WTC11 (cell line): ENCODE results near the gene NTRK2. TPM values are rescaled to one million over a fixed set of nuclear protein-coding genes. Genes with fewer than 3 reads are reported as not detected.

ENCODE experiments used
- ATAC-seq: fragments of 200-7000 bp; cut with Tn5 transposase; 2 replicates; pipeline ENCODE4 v1.10.0; 2021; ENCODE audit warnings: mild to moderate bottlenecking, moderate library complexity
- CTCF ChIA-PET: fragments of 300-600 bp; sonication (Branson Sonifier 250); formaldehyde crosslinking; loops from one replicate; lab custom pipeline; 2021; ENCODE audit warnings: antibody characterized with exemption; lab: Charles Lee
- POLR2A ChIA-PET: fragments of 350-600 bp; sonication (Branson Sonifier 250); formaldehyde crosslinking; loops from one replicate; lab custom pipeline; 2021; ENCODE audit warnings: antibody characterized with exemption; lab: Charles Lee
- DNase-seq: peaks from one replicate; pipeline ENCODE4 v3.0.0; 2021; ENCODE audit warnings: low spot score
- H3K27ac Mint-ChIP-seq: 2 replicates; pipeline ENCODE4 v1.8.0; 2021; ENCODE audit warnings: mixed read lengths
- H3K27me3 Mint-ChIP-seq: 2 replicates; pipeline ENCODE4 v1.8.0; 2021; ENCODE audit warnings: low read depth, mild to moderate bottlenecking, moderate library complexity, mixed read lengths
- H3K36me3 Mint-ChIP-seq: 2 replicates; pipeline ENCODE4 v1.8.0; 2021; ENCODE audit warnings: mixed read lengths
- H3K4me1 Mint-ChIP-seq: 2 replicates; pipeline ENCODE4 v1.8.0; 2022; ENCODE audit warnings: mixed read lengths
- H3K4me3 Mint-ChIP-seq: 2 replicates; pipeline ENCODE4 v1.8.0; 2021; ENCODE audit warnings: mild to moderate bottlenecking, moderate library complexity, mixed read lengths
- H3K9me3 Mint-ChIP-seq: 2 replicates; pipeline ENCODE4 v1.8.0; 2021; ENCODE audit warnings: mixed read lengths
- ATF1 ChIP-seq: sonication (generic); formaldehyde crosslinking; IDR thresholded peaks from 2 replicates; pipeline ENCODE4 v1.8.1; 2023; ENCODE audit warnings: mild to moderate bottlenecking, moderate library complexity, missing genetic modification reagents
- CBFB ChIP-seq: sonication (generic); formaldehyde crosslinking; IDR thresholded peaks from 2 replicates; pipeline ENCODE4 v1.8.1; 2022; ENCODE audit warnings: mild to moderate bottlenecking, low read depth, missing genetic modification reagents
- CREB1 ChIP-seq: sonication (generic); formaldehyde crosslinking; IDR thresholded peaks from 2 replicates; pipeline ENCODE4 v1.8.0; 2023; ENCODE audit warnings: mild to moderate bottlenecking, missing genetic modification reagents
- ESRRA ChIP-seq: sonication (generic); formaldehyde crosslinking; IDR thresholded peaks from 2 replicates; pipeline ENCODE4 v1.8.1; 2022; ENCODE audit warnings: mild to moderate bottlenecking, missing genetic modification reagents, borderline replicate concordance
- FOXJ3 ChIP-seq: sonication (generic); formaldehyde crosslinking; IDR thresholded peaks from 2 replicates; pipeline ENCODE4 v1.9.0; 2021; ENCODE audit warnings: missing genetic modification reagents, mild to moderate bottlenecking, borderline replicate concordance
- GRHL2 ChIP-seq: fragments of 250-450 bp; sonication (Bioruptor Pico); IDR thresholded peaks from 2 replicates; pipeline ENCODE4 v1.8.0; 2022; ENCODE audit warnings: mild to moderate bottlenecking, moderate library complexity; ENCODE audit not compliant: insufficient replicate concordance, severe bottlenecking
- JAZF1 ChIP-seq: fragments of 250-450 bp; sonication (Bioruptor Pico); IDR thresholded peaks from 2 replicates; pipeline ENCODE4 v1.9.0; 2021; ENCODE audit warnings: moderate library complexity, mild to moderate bottlenecking, inconsistent platforms
- NFYB ChIP-seq: sonication (generic); formaldehyde crosslinking; conservative IDR thresholded peaks from 2 replicates; pipeline ENCODE4 v1.8.0; 2022; ENCODE audit warnings: low read depth, missing genetic modification reagents
- NR3C1 ChIP-seq: sonication (generic); formaldehyde crosslinking; conservative IDR thresholded peaks from 2 replicates; pipeline ENCODE4 v1.8.1; 2023; ENCODE audit warnings: low read depth, mild to moderate bottlenecking, missing genetic modification reagents
- RELA ChIP-seq: sonication (generic); formaldehyde crosslinking; IDR thresholded peaks from 2 replicates; pipeline ENCODE4 v1.8.1; 2022; ENCODE audit warnings: missing genetic modification reagents, mild to moderate bottlenecking, borderline replicate concordance
- TCF7 ChIP-seq: sonication (generic); formaldehyde crosslinking; IDR thresholded peaks from 2 replicates; pipeline ENCODE4 v1.8.0; 2022; ENCODE audit warnings: mild to moderate bottlenecking, low read depth, missing genetic modification reagents, moderate library complexity
- TEAD1 ChIP-seq: sonication (generic); formaldehyde crosslinking; IDR thresholded peaks from 2 replicates; pipeline ENCODE4 v1.8.0; 2022; ENCODE audit warnings: mild to moderate bottlenecking, missing genetic modification reagents
- TEAD4 ChIP-seq: sonication (generic); formaldehyde crosslinking; IDR thresholded peaks from 2 replicates; pipeline ENCODE4 v1.8.0; 2022; ENCODE audit warnings: mild to moderate bottlenecking, missing genetic modification reagents
- TP53 ChIP-seq: sonication (generic); formaldehyde crosslinking; IDR thresholded peaks from 2 replicates; pipeline ENCODE4 v1.8.1; 2023; ENCODE audit warnings: mild to moderate bottlenecking, missing genetic modification reagents
- ZNF317 ChIP-seq: sonication (generic); formaldehyde crosslinking; IDR thresholded peaks from 2 replicates; pipeline ENCODE4 v1.8.1; 2023; ENCODE audit warnings: low read depth, mild to moderate bottlenecking, moderate library complexity, missing genetic modification reagents, borderline replicate concordance
- total RNA-seq: library from RNA; stranded (reverse); gene quantifications from 3 replicates; pipeline ENCODE4 v1.2.3, GENCODE V29; 2021
- TF ChIP-seq, protein P1 (sequence below): sonication (generic); formaldehyde crosslinking; IDR thresholded peaks from 2 replicates; pipeline ENCODE4 v1.8.0; 2022; ENCODE audit warnings: mild to moderate bottlenecking, missing genetic modification reagents
- TF ChIP-seq, protein P2 (sequence below): fragments of 250-450 bp; sonication (Bioruptor Pico); conservative IDR thresholded peaks from 2 replicates; pipeline ENCODE4 v1.9.0; 2021; ENCODE audit warnings: mild to moderate bottlenecking
- TF ChIP-seq, protein P3 (sequence below): sonication (generic); formaldehyde crosslinking; IDR thresholded peaks from 2 replicates; pipeline ENCODE4 v1.8.1; 2022; ENCODE audit warnings: mild to moderate bottlenecking, moderate library complexity, missing genetic modification reagents
- TF ChIP-seq, protein P4 (sequence below): sonication (generic); formaldehyde crosslinking; IDR thresholded peaks from 2 replicates; pipeline ENCODE4 v1.8.0; 2023; ENCODE audit warnings: mild to moderate bottlenecking, missing genetic modification reagents
- TF ChIP-seq, protein P5 (sequence below): sonication (generic); formaldehyde crosslinking; IDR thresholded peaks from 2 replicates; pipeline ENCODE4 v1.8.1; 2023; ENCODE audit warnings: mild to moderate bottlenecking, missing genetic modification reagents

NTRK2 gene
- total RNA-seq, 1 experiment from 2014 or later: 0.02 TPM

DNA sequence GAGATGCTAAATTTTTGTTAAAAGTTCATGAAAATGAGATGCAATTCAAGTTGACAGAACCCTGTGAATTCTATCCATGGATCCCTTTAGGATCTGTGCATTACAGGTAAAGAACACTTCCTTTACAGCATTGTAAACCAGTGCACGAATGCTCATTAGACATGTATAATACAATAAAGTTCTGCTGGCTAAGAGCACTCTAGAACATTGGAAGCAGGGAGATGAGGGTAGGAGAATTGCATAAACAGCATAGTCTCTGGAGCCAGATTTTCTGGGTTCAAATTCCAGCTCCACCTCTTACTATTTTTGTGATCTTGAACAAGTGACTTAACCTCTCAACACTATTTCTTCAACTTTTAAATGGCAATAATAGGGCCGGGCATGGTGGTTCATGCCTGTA, 300.2 kb downstream of the NTRK2 start:
- TF ChIP-seq, protein P1, sequence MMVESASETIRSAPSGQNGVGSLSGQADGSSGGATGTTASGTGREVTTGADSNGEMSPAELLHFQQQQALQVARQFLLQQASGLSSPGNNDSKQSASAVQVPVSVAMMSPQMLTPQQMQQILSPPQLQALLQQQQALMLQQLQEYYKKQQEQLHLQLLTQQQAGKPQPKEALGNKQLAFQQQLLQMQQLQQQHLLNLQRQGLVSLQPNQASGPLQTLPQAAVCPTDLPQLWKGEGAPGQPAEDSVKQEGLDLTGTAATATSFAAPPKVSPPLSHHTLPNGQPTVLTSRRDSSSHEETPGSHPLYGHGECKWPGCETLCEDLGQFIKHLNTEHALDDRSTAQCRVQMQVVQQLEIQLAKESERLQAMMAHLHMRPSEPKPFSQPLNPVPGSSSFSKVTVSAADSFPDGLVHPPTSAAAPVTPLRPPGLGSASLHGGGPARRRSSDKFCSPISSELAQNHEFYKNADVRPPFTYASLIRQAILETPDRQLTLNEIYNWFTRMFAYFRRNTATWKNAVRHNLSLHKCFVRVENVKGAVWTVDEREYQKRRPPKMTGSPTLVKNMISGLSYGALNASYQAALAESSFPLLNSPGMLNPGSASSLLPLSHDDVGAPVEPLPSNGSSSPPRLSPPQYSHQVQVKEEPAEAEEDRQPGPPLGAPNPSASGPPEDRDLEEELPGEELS (CRISPR knock-in tag): no peak
- TF ChIP-seq FOXJ3 (no peak), NFYB (CRISPR knock-in tag) (no peak), CREB1 (CRISPR knock-in tag) (no peak), GRHL2 (CRISPR knock-in tag) (no peak), TEAD1 (CRISPR knock-in tag) (no peak), NR3C1 (CRISPR knock-in tag) (no peak), TCF7 (CRISPR knock-in tag) (no peak), JAZF1 (no peak), TP53 (CRISPR knock-in tag) (no peak), ESRRA (CRISPR knock-in tag) (no peak), ATF1 (CRISPR knock-in tag) (no peak), RELA (CRISPR knock-in tag) (no peak), CBFB (no peak), ZNF317 (no peak), TEAD4 (no peak)
- TF ChIP-seq, protein P2, sequence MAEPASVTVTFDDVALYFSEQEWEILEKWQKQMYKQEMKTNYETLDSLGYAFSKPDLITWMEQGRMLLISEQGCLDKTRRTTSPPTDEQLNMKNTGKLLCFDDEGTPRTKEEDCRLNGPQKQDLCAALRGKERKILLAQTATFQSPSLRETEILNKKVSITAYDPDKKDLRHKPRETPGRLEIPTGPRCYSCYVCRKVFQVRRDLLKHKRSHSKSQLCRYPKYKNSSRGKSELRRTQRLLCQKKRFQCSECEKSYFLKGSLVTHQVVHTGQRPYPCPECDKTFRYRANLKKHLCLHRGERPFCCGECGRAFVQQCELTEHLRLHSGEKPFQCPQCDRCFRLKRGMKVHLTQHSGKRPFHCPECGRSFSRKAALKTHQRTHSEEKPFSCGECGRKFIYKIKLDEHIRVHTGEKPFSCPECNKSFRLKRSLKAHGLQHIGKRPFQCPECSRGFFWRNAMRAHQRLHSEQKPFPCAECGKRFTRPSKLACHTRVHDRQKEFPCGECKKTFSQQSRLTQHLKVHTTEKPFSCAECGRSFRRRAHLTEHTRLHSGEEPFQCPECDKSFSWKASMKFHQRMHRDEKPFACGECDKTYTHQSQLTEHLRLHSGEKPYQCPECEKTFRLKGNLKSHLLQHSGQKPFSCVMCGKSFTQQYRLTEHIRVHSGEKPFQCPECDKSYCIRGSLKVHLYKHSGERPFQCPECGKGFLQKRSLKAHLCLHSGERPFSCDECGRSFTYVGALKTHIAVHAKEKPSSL (CRISPR knock-in tag): no peak
- TF ChIP-seq, protein P3, sequence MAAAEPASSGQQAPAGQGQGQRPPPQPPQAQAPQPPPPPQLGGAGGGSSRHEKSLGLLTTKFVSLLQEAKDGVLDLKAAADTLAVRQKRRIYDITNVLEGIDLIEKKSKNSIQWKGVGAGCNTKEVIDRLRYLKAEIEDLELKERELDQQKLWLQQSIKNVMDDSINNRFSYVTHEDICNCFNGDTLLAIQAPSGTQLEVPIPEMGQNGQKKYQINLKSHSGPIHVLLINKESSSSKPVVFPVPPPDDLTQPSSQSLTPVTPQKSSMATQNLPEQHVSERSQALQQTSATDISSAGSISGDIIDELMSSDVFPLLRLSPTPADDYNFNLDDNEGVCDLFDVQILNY: no peak
- TF ChIP-seq, protein P4, sequence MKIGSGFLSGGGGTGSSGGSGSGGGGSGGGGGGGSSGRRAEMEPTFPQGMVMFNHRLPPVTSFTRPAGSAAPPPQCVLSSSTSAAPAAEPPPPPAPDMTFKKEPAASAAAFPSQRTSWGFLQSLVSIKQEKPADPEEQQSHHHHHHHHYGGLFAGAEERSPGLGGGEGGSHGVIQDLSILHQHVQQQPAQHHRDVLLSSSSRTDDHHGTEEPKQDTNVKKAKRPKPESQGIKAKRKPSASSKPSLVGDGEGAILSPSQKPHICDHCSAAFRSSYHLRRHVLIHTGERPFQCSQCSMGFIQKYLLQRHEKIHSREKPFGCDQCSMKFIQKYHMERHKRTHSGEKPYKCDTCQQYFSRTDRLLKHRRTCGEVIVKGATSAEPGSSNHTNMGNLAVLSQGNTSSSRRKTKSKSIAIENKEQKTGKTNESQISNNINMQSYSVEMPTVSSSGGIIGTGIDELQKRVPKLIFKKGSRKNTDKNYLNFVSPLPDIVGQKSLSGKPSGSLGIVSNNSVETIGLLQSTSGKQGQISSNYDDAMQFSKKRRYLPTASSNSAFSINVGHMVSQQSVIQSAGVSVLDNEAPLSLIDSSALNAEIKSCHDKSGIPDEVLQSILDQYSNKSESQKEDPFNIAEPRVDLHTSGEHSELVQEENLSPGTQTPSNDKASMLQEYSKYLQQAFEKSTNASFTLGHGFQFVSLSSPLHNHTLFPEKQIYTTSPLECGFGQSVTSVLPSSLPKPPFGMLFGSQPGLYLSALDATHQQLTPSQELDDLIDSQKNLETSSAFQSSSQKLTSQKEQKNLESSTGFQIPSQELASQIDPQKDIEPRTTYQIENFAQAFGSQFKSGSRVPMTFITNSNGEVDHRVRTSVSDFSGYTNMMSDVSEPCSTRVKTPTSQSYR (CRISPR knock-in tag): no peak
- TF ChIP-seq, protein P5, sequence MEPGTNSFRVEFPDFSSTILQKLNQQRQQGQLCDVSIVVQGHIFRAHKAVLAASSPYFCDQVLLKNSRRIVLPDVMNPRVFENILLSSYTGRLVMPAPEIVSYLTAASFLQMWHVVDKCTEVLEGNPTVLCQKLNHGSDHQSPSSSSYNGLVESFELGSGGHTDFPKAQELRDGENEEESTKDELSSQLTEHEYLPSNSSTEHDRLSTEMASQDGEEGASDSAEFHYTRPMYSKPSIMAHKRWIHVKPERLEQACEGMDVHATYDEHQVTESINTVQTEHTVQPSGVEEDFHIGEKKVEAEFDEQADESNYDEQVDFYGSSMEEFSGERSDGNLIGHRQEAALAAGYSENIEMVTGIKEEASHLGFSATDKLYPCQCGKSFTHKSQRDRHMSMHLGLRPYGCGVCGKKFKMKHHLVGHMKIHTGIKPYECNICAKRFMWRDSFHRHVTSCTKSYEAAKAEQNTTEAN: no peak
- CTCF ChIA-PET: interaction anchor here (1.0 to 1.2 kb wide), 2 partner anchors 14 to 289 kb away, joined by 3 to 4 read pairs; no protein-coding TSS in a partner anchor

More for the DNA sequence above, 300.2 kb downstream of the NTRK2 start:
- peaks cover 4% of the 10 kb centered on the region for H3K27me3 Mint-ChIP-seq
- no peaks in the 10 kb centered on the region for H3K36me3 Mint-ChIP-seq
- POLR2A ChIA-PET: no interaction called here
- no peaks in the 10 kb centered on the region for H3K4me1 Mint-ChIP-seq
- no peak overlapping the region for H3K4me3 Mint-ChIP-seq
- ATAC-seq: no peak
- no peak for DNase-seq
- no peak overlapping the region for H3K27ac Mint-ChIP-seq
- no peaks in the 10 kb centered on the region for H3K9me3 Mint-ChIP-seq
